Cardiac septum (tissue), 1 donor: ENCODE measurements around the gene KDM3B. TPM values are rescaled to one million over a fixed set of nuclear protein-coding genes. Genes with fewer than 3 reads are reported as not detected.

Experiments used
- DNase-seq: peaks from one replicate; pipeline ENCODE4 v3.0.0-alpha.2; 2020; ENCODE audit warnings: low spot score
- intact Hi-C: fragments of 100-400 bp; cut with DNase I; formaldehyde crosslinking; loops from one replicate; pipeline ENCODE4 v1.14.0; 2022
- total RNA-seq: library from RNA; stranded (reverse); fragmentation: NEBNext Ultra II Directional; extraction: Animal tissue kit (Norgen Biotek cat#: 25700); gene quantifications from one replicate; pipeline ENCODE4 v1.2.1, GENCODE V29; 2021
- donor health status: DM: no; HTN: no; CAD: no.

KDM3B gene
- total RNA-seq, 1 donor from 2014 or later: 48.5 TPM

DNA sequence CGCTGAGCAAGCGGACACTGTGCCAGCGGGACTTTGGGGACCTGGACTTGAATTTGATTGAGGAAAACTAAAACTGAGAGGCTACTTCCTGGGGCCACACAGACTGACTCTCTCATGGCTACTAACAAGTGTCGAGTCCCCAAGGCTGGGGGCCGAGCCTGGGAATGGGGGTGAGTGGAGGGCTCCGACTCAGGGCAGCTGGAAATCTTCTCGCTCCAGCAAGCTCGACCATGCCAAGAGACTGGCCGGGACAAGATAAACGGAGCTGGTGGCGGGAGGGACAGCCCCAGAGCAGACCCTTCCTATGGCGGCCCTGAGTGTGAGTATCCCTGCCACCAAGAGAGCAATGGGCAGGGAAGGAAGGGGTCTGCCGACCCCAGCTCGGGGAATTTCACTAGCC, 5.6 kb upstream of the KDM3B start:
- intact Hi-C loops: no loop called here
- DNase-seq: no peak

DNA sequence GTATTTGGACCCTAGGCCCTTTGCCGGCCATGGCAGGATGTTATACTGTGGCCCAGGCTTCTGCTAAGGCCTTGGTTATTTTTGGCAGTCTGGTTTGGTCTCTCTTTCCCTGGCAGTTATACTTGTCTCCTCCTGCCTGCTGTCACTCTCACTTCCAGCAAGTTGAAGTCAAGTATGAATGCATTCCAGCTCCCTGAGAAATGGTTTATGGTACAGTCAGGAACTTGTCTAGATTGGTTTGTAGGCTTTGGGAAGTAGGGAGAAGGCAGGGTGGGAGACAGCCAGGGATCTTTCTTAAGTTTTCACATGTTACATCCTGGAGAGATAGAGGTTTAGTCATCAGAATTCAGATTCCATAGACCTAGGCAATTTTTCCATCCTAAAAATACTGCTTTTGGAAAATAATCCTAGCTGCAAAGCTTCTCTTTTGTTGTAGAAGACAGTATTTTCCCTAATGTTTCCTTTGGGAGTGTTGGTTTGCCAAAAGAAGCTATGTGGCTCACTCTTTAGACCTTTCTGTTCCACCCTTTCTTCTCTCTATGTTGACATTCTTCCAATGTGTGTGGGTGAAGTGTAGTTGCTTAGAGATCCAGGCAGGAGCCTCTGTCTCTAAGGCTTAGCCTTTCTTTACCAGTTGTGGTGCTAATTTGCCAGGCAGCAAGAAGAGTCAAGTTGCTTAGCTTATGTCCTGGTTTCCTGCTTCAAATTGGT, 2.5 kb upstream of the KDM3B start:
- no peak for DNase-seq
- intact Hi-C loops: no loop called here

DNA sequence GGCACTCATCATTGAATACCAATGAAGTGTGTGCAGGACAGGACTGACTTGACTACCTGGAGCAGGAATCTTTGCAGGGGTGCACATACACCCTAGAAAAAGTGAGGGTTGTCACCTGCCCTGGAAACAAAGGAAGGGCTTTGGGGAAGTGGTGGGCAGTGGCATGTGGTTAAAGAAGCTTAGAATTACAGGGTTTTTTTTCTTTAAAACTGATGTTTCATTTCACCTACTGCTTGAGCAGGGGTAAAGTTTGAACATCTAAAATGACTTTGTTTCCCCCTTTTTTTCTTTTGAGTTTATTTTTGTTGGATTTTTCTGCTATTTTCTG, 2.0 kb upstream of the KDM3B start:
- intact Hi-C loops: no loop called here
- DNase-seq: no peak

DNA sequence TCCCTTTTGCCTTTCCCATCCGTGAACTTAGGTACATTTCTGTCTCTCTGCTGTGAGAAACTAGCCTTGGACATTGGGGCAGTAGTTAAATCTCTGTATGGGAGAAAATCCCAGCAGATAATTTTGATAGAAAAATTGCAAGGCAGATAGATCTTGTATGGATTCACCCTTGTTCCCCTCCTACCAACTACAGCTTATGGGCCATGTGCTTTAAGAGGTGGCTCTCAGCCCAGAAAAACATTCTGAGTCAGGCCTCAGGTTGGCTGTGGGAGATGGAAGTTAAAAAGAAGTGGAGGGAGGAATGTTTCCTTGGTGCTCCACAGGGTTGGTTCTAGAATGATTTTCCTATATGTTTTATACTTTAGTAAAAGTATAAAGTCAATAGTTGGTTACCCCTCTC, 1.4 kb upstream of the KDM3B start:
- no peak for DNase-seq
- intact Hi-C loops: no loop called here

DNA sequence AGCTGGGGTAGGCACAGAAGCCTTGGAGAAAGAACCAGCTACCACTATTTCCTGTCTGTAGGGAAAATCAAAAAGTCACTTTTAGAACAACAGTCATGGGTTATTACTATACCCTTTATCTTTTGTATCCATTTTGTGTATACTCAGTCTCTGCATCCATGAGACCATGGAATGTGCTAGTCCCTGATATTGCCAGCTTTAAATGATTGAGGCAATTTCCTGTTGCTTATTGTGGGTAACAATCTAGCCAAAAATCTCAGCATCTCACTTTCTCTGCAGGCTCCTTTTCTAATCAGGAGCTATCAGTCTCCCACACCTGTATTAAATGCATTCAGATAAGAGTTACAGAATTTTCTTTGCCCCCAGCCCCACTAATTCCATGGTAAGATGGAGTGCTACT, 968 bp upstream of the KDM3B start:
- DNase-seq: no peak
- intact Hi-C loops: no loop called here

DNA sequence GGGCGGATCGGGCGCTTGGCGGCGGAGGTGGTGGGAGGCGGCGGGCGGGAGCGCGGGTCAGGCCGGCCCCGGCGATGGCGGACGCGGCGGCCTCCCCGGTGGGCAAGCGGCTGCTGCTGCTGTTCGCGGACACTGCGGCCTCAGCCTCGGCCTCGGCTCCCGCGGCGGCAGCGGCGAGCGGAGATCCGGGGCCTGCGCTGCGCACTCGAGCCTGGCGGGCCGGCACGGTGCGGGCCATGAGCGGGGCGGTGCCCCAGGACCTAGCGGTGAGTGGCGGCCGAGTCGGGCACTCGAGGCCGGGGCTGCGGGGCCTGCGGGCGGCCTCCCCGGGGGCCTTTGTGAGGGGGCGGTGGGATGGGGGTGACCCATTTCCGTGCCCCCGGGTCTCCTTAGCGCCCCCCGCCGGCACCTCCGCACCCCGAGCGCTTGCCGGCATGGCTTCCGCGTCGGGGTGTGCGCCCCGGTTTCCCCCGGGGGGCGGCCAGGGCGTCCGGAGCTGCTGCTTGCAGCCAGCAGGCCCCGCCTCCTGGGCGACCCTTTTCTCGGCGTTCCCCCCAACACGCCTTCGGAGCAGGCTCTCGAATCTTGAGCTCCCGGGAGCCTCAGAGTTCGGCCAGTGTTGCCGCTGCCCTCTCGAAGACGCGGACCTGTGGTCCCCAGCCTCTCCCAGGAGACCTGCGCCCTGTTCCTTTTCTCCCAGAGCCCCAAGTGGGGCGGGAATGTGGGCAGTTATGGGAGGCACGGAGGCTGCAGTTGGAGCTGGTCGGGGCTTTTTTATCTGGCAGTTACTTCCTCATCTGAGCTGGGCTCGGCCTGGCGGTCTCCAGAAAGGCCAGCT, 456 bp downstream of the KDM3B start:
- DNase-seq: peak; percentile 87
- intact Hi-C loops: loop anchor here (2.0 kb wide), 1 partner anchor 14 kb away; the partner anchor contains the start of gene FAM53C

DNA sequence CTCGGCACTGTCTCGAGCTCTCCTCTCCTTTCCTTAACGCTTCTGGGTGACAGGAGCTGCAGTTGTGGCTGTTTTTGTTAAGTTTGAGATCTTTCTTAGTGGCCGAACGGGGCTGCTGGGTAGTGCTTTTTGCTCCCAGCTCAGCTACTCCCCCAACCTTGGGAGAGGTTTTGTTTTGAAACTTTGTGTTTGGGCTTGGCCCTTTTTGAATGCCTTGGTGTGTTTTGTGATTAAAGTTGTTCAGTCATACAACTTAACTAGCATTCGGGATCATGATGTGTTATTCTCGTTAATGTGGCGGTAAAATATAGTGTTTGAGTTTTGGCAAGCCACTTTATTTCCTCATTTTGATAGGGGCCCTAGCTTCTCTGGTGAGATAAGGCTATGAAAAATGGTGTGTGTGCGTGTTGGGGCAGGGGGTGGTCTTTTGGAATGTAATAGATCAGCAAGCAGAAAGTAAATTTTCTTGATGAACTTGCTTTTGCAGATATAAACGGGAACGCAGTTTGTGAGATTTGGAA, 1.1 kb downstream of the KDM3B start:
- no peak for DNase-seq
- intact Hi-C loops: loop anchor here (2.0 kb wide), 1 partner anchor 15 kb away; the partner anchor contains the start of gene FAM53C

DNA sequence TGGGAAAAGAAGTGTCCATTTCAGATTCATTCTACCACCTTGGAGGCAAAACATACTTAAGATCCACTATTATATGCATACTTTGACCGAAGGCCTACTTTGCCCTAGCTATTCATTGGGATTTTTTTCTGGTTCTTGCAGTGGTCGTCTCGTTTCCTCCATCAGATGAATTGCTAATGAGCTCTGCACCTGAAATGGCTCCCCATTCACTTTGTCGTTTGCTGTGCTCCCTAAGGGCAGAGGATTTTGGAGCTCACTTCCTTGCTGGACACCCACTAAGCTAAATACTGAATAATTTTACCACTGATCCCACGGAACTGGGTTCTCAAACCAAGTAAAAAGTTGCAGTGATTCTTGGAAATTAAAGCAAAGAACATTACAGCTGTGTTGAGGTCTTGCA, 1.9 kb downstream of the KDM3B start:
- intact Hi-C loops: no loop called here
- no peak for DNase-seq

DNA sequence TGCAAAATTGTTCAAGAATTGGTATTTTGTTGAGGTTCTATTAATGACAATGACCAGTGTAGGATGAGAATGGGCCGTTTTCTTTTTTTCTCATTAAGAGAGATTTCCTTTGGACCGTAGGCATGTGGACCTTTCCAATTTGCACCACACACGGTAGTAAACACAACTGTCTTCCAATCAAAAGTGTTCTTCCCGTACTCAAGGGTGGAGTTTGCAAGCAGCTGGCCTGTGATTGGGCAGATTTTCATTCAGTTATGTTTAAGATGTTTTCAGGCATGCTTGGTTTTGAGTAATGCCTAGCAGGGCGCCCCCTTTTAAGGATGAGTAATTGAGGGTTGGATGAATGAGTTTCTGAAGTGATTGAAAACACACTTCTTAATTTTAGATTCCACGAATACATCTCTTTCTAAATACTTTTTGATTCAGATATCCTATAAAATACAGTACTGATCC, 2.5 kb downstream of the KDM3B start:
- intact Hi-C loops: no loop called here
- DNase-seq: no peak

DNA sequence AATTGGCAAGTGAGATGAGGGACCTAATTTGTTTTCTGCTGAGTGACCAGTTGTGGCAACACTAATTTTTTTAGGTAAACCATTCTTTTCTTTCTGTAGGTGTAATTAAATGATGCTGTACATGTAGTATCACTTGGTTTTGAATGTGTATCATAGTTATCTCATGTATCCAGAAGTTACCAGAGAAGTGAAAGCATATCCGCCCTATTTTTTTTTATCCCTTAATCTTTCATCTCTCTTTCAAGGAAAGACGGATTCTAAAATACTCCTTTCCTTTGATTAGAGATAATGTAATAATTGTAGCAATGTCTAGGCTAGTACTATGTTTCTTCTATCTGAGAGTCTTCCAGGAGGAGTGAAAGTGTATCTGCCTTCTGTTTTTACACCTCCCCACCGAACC, 7.1 kb downstream of the KDM3B start:
- intact Hi-C loops: no loop called here
- no peak for DNase-seq

DNA sequence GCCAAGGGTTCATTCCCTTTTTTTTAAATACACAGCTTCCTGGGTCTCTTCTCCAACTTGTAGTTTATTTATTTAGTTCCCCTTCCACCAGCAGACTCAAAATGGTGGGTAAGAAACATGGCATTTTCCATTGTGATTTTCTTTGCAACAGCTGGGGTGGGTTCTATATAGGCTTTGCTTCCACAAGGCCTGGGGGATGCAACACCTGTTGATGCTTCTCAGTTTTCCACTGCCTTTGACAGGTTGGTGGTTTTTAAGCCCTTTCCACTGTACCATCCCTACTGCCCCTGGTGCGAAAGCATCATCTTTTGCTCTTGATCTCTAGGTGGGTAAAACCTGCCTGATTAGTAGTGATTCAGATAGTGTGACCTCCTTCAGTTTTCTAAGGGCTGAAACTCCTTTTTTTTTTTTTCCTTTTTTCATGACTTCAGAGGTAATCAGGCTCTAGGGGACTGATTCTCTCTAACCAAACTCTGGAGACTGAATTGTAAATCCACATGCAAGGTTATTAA, 8.5 kb downstream of the KDM3B start:
- DNase-seq: no peak
- intact Hi-C loops: no loop called here

DNA sequence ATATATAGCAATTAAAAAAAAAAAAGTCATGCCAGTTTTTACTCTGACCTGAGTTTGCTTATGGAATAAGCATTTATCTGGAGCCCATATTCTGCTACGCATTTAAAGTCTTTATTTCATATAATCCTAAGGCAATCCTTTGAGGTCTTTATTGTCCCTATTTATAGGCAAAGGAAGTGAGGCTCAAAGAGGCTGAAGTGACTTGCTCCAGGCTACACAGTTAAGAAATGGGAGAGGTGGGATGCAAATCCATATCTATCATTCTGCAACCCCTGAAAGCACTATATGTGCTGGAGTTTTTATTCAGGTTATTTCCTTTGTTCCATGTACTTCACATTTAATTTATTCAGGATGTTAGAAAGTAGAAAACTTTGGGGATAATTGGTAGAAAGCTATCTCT, 12.1 kb downstream of the KDM3B start:
- intact Hi-C loops: no loop called here
- DNase-seq: no peak

DNA sequence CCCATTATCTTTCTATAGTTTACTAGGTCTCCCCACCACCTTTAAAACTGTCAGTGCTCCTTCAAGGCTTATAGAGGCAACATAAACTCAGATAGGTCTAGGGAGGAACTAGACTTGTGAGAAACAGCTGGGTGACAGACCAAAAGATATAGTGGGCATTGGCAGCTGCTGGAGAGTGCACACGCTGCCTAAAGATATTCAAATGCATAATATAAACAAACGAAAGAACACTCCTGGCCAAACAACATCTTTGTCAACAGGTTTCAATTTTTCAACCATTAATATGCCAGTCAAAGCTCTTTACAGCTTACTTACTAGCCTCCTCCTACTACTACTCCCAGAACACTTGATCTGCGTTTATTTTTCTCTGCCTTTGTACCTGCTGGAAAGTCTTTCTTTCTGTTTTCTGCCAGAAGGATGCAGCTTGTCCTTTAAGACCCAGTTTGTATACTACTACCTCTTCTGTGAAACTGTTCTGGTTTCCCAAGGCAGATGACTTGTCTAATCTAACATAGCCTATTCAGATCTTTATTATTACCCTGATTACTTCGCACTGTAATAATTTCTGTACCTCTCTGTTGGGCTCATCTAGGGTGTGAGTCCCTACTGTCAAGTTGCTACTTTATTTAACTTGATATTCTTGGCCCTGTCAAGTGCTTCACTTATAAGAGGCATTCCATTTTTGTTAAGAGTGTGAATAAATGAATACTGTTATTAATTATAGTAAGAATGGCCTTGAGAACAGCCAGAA, 14.3 kb downstream of the KDM3B start:
- no peak for DNase-seq
- intact Hi-C loops: no loop called here

DNA sequence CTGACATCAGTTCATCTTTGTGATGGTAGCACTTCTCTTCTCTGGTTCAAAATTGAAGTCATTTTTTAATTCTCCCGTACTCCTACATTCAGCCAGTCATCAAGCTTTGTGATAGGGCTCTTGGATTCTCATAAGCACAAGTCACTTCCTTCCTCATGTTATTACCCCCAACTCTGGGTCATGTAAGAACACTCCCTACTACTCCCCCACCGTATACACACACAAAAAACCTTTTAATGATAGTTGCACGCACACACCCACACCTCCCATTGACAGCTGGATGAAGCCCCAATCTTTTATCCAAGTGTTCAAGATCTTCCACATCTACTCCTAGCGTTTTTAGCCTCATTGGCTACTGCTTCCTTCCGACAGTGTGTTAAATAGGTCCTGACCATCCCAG, 16.8 kb downstream of the KDM3B start:
- intact Hi-C loops: no loop called here
- DNase-seq: no peak

DNA sequence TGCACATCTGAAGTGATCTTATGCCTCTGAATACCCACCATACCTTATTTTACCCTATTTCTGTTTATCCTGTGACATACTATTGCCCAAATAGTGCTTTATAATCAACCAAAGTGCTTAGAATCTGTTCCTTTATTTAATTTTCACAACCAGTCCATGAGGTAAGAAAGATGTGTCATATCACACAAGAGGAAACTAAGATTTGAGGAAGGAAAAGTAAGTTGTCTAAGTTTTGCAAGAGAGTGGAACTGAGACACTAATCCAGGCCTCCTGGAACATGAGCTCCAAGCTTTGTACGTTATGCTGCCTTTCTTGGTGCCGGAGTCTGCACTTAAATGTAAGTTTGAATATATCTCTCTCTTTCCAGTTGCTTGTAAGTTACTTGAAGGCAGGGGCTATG, 17.2 kb downstream of the KDM3B start:
- DNase-seq: no peak
- intact Hi-C loops: no loop called here

DNA sequence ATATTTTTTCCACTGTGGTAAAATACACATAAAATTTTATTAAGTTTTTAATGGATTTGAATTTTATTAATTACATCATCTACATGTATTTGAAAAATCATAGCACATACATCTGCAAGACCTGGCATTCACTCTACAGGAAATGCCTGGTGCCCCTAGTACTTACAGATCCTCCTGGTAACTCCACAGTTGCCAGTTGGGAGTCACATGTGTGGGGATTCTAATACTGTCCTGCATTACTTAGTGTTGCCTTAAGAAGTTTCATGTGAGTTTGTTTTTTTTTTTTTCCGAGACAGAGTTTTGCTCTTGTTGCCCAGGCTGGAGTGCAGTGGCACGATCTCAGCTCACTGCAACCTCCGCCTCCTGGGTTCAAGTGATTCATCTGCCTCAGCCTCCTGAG, 18.1 kb downstream of the KDM3B start:
- intact Hi-C loops: no loop called here
- no peak for DNase-seq

DNA sequence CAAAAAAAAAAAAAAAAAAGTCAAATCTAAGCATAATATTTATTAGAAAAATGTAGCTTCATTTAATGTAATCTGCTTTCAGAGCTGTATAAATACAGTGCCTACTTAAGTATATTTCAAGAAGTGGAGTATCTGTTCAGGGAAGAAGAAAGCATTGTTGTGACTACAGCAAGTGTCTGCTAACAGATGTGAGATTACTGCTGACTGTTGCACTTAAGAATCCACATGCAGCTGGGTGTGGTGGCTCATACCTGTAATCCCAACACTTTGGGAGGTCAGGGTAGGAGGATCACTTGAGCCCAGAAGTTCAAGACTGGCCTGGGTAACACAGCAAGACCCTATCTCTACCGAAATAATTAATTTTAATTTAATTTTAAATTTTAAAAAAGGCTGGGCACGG, 19.0 kb downstream of the KDM3B start:
- intact Hi-C loops: no loop called here
- DNase-seq: no peak

DNA sequence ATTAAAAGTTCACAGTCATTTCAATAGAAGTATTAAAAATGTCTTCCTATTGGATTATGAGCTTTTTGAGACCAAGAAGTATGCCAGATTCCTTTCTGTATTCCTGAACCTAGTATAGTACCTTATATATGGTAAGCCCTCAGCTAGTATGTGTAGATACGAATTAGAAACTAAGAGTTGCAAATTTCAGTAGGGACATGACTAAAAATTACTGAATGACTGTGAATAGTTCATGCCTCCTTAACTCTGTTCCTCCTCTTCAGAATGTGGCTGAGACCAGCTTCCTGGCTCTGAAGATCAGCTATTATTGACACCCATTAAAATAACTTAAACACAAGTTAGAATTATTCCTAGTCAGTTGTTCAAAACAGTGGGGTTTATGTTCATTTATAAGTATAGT, 19.7 kb downstream of the KDM3B start:
- intact Hi-C loops: no loop called here
- DNase-seq: no peak

DNA sequence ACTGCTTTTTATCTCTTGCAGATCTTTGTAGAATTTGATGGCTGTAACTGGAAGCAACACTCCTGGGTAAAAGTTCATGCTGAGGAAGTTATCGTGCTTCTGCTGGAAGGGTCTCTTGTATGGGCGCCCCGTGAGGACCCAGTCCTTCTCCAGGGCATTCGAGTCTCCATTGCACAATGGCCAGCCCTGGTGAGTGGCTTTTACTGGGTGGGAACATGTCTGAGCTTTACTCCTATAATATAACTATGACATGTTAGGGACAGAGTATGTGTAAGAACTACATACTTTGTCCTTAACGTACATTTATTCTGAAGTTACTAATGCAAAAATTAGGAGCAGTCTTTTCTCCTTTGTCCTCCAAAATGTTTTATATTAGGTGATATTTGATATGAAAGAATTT, 20.2 kb downstream of the KDM3B start:
- intact Hi-C loops: no loop called here
- DNase-seq: no peak

DNA sequence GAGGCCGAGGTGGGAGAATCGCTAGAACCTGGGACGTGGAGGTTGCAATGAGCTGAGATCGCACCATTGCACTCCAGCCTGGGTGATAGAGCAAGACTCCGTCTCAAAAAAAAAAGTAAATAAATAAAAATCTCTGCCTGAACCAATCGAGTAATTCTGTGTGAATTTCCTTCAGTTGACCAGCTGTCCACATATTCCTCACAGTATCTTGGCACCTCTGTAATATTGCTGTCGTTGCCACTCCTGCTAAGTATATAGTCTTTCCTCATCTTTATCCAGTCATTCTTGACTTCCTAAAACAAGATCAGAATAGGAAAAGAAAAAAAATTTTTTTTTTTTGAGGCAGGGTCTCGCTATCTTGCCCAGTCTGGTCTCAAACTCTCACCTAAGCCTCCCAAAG, 29.9 kb downstream of the KDM3B start:
- intact Hi-C loops: no loop called here
- DNase-seq: no peak
